IPS-NIHi7 (cell line): Measurements from ENCODE around the gene DHFR2.
"Not testable (repeated sequence)": the region's sequence is repeated elsewhere in the genome, so short reads cannot be mapped to it uniquely, and the experiment has no call there.

Source experiments
- DNase-seq: peaks from one replicate; pipeline ENCODE4 v3.0.0; 2012; ENCODE audit warnings: mixed read lengths; ENCODE audit errors: extremely low spot score

Gene DHFR2

GRCh38 chr3:94062513-94063404 lies at the start of gene DHFR2, which contains the start of gene NSUN3:
Gene DHFR2, minus strand, starts transcription at chr3:94062916. Its CDS starts 1,405 bp downstream, at chr3:94061511.
Gene NSUN3, plus strand, starts transcription at chr3:94063061. Its CDS starts 66 bp downstream, at chr3:94063127.
- DNase-seq, result peak; percentile 87

GRCh38 chr3:94110854-94111253 lies 48.1 kb upstream of the DHFR2 start:
- DNase-seq, result no peak

GRCh38 chr3:94110232-94110631 lies 47.5 kb upstream of the DHFR2 start:
- DNase-seq, result not testable (repeated sequence)

- DNase-seq, result no peak
These were observed 43.6 kb upstream of the DHFR2 start for GRCh38 chr3:94106268-94106667.

- DNase-seq, result no peak
These were observed 39.1 kb upstream of the DHFR2 start for GRCh38 chr3:94101860-94102259.

- no peak for DNase-seq
These were observed 36.6 kb upstream of the DHFR2 start for GRCh38 chr3:94099311-94099710.

- no peak for DNase-seq
These were observed 35.7 kb upstream of the DHFR2 start for GRCh38 chr3:94098452-94098851.

GRCh38 chr3:94095111-94095510 lies 32.4 kb upstream of the DHFR2 start:
- DNase-seq, result no peak

GRCh38 chr3:94093151-94093550 lies 30.4 kb upstream of the DHFR2 start:
- DNase-seq, result no peak

- DNase-seq, result no peak
These were observed 29.4 kb upstream of the DHFR2 start for GRCh38 chr3:94092086-94092485.

GRCh38 chr3:94089126-94089525 lies 26.4 kb upstream of the DHFR2 start:
- no peak for DNase-seq

GRCh38 chr3:94083261-94083660 lies 20.5 kb upstream of the DHFR2 start:
- DNase-seq, result no peak

- no peak for DNase-seq
These were observed 19.7 kb upstream of the DHFR2 start for GRCh38 chr3:94082391-94082937.

- no peak for DNase-seq
These were observed 19.2 kb upstream of the DHFR2 start for GRCh38 chr3:94081884-94082283.

GRCh38 chr3:94080552-94080951 lies 17.8 kb upstream of the DHFR2 start:
- not testable (repeated sequence) for DNase-seq

- no peak for DNase-seq
These were observed 13.3 kb upstream of the DHFR2 start for GRCh38 chr3:94076055-94076454.

GRCh38 chr3:94071713-94072284 lies 9.1 kb upstream of the DHFR2 start:
- no peak for DNase-seq

GRCh38 chr3:94070341-94070911 lies 7.7 kb upstream of the DHFR2 start:
- DNase-seq, result no peak

GRCh38 chr3:94069194-94069813 lies 6.6 kb upstream of the DHFR2 start:
- DNase-seq, result no peak

GRCh38 chr3:94066506-94067500 lies 4.1 kb upstream of the DHFR2 start:
- DNase-seq, result no peak
